KG1 (cell line): Measurements from ENCODE around the gene TCF7.

Source experiments
- DNase-seq: peaks from one replicate; lab custom pipeline; 2025; lab: John Stamatoyannopoulos, UW

The TCF7 gene

GRCh38 chr5:134113363-134113889 is 1.1 kb upstream of the TCF7 start:
- DNase-seq = no peak

- DNase-seq = no peak
Observed at GRCh38 chr5:134114886-134115805, 665 bp downstream of the TCF7 start.

GRCh38 chr5:134115806-134116175 is 1.3 kb downstream of the TCF7 start:
- no peak for DNase-seq

- no peak for DNase-seq
Observed at GRCh38 chr5:134116286-134116685, 1.8 kb downstream of the TCF7 start.

GRCh38 chr5:134116789-134117761 is 2.6 kb downstream of the TCF7 start:
- no peak for DNase-seq

GRCh38 chr5:134118212-134118835 is 3.8 kb downstream of the TCF7 start:
- no peak for DNase-seq

- DNase-seq = no peak
Observed at GRCh38 chr5:134119720-134120119, 5.2 kb downstream of the TCF7 start.

GRCh38 chr5:134120386-134121138 is 6.1 kb downstream of the TCF7 start:
- DNase-seq = no peak

GRCh38 chr5:134122530-134122929 is 8.0 kb downstream of the TCF7 start:
- DNase-seq = no peak

- DNase-seq = no peak
Observed at GRCh38 chr5:134123360-134123759, 8.9 kb downstream of the TCF7 start.

GRCh38 chr5:134124289-134125038 is 10.0 kb downstream of the TCF7 start:
- no peak for DNase-seq

- no peak for DNase-seq
Observed at GRCh38 chr5:134125039-134126015, 10.8 kb downstream of the TCF7 start.

- no peak for DNase-seq
Observed at GRCh38 chr5:134127376-134127861, 12.9 kb downstream of the TCF7 start.

- no peak for DNase-seq
Observed at GRCh38 chr5:134127988-134128647, 13.6 kb downstream of the TCF7 start.

GRCh38 chr5:134128648-134128995 is 14.1 kb downstream of the TCF7 start:
- DNase-seq = no peak

GRCh38 chr5:134129411-134130238 is 15.1 kb downstream of the TCF7 start:
- no peak for DNase-seq

- no peak for DNase-seq
Observed at GRCh38 chr5:134130239-134130945, 15.9 kb downstream of the TCF7 start.
